Stimulated activated naive CD4-positive, alpha-beta T cell treated with Interleukin-2 at 50 U/mL for 16 hours (primary cell): ENCODE data around the gene CCDC91.
"Not testable (repeated sequence)": the region's sequence is repeated elsewhere in the genome, so short reads cannot be mapped to it uniquely, and the experiment has no call there.

ENCODE experiments used
- DNase-seq: peaks from one replicate; lab custom pipeline; 2025; lab: John Stamatoyannopoulos, UW

The CCDC91 gene

DNA sequence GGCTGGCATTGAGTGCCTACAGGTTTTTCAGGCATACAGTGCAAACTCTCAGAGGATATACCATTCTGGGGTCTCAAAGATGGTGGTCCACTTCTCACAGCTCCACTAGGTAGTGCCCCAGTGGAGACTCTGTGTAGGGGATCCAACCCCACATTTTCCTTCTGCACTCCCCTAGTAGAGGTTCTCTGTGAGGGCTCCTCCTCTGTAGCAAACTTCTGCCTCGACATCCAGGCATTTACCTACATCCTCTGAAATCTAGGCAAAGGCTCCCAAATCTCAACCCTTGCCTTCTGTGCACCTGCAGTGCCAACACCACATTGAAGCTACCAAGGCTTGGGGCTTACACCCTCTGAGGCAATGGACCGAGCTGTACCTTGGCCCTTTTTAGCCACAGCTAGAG lies 179.2 kb downstream of the CCDC91 start:
- DNase-seq: no peak

DNA sequence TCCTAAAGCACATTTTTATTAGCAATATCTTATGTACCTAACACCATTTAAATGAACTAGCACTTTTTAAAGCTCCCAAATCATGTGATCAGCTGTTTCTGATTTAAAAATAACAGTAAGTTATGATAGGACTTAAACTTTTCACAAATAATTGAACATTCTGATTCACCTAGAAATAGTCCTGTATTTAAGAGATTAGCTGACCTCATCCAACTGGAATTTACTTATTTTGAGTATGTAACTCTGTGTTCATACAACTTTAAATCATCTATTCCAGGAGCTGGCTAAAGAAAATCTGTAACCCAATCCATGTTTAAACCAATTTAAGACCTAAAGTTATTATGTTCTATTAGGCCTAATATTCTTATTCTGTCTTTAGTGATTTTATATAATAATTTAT lies 184.3 kb downstream of the CCDC91 start:
- DNase-seq: no peak

DNA sequence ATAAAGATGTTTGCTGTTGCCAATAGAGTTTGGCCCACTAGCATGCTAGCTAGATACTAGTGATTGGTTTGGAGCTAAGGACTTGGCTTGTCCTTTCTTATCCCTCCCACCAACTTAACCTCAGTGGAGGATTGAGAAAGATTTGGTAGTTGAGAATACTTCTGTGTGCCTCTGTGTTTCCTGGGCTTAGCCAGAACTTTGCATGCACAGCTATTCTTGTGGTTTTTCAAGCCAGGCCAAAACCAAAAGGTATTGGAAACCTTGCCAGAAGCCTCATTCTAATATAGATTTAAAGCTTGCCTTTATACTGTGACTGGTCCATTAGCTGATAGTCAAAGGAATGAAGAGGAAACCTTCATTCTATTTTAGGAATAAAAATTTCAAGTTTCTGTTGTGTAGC lies 188.5 kb downstream of the CCDC91 start:
- no peak for DNase-seq

DNA sequence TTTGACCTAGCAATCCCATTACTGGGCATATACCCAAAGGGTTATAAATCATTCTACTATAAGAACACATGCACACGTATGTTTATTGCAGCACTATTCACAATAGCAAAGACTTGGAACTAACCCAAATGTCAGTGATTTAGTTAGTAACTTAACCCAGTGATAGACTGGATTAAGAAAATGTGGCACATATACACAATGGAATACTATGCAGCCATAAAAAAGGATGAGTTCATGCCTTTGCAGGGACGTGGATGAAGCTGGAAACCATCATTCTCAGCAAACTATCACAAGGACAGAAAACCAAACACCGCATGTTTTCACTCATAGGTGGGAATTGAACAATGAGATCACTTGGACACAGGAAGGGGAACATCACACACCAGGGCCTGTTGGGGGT lies 189.5 kb downstream of the CCDC91 start:
- DNase-seq: not testable (repeated sequence)

DNA sequence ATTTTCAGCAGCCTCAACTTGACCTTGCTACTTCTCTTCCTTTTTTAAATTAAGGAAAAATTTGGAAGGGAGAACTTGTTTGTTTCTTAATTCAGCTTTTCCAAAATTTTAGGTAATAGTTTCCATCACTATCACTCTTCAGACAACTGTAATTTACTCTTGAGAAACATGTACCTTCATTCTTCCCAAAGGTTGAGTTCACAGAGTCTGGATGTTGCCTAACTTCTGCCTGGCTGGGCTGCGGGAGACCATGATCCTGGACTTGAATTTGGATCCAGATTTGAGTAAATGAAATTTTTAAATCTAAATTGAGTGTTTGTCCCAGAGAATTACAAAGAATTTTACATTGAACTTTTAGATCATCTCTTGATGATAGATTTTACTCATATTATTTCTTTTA lies 193.1 kb downstream of the CCDC91 start:
- no peak for DNase-seq

DNA sequence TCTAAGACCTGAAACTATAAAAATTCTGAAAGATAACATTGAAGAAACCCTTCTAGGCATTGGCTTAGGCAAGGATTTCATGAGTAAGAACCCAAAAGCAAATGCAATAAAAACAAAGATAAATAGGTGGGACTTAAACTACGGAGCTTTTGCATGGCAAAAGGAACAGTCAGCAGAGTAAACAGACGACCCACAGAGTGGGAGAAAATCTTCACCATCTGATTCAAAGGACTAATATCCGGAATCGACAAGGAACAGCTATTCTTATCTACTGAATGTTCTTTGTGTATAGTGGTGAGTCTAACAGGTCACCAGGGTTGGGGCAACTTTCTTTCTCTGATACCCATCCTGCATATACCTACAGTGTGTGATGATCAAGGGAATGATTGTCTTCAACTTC lies 198.6 kb downstream of the CCDC91 start:
- DNase-seq: no peak

DNA sequence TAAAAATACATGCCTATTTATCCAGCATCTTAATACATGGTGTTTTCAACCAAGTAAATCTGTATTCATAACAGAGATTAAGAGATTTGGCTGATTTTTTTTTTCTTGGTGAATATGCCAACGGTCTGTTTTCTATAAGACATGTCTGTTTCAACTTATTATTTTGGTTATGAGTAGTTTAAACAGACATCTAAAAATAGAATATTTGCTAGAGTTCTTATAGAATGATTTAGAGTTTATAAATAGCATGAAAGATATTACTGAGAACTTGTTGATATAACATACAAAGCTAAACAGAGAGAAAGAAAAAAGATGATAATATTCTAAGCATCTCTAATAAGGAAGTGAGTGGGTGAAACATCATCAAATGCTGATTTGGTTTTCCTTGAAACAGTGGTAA lies 199.9 kb downstream of the CCDC91 start:
- no peak for DNase-seq

DNA sequence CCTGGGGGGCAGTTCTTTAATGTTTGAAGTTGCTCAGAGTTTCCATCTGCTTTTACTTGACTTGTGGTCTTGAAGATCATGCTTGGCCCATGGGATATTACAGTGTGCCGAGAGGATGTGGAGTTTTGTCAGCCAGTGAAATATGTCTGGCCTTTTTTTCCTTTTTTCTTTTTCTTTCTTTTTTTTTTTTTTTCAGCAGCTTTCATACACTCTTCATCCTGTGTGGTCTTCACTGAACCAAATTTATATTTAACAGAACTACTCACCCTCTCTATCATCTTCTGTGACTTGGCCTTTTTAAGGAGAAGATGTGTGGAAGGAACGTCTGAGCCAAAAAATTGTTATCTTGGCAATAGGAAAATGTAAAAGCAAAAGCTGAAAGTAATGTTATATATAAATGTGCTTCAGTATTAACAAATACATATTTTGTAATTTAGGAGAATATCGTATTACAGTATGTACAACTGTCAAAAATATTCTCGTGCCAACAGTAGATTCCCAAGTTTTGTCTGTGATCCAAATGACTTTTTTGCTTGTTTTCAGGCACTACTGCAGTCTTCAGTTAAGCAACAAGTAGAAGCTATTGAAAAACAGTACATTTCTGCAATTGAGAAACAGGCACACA lies 200.6 kb downstream of the CCDC91 start:
- DNase-seq: no peak

DNA sequence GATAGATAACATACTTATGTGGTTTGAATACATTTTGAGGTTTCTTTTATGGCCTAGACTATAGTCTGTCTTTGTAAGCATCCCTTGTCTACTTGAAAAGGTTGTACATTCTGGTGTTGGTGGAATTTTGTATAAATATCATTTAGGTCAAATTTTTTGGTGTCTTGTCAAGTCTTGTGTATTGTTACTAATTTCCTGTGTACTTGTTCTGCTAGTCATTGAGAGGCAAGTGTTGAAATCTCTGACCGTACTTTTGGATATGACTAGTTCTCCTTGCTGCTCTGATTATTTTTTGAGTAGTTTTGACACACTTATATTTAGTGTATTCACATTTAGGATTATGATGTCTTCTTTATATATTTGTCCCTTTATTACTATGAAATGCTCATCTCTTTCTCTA lies 219.6 kb downstream of the CCDC91 start:
- DNase-seq: no peak

DNA sequence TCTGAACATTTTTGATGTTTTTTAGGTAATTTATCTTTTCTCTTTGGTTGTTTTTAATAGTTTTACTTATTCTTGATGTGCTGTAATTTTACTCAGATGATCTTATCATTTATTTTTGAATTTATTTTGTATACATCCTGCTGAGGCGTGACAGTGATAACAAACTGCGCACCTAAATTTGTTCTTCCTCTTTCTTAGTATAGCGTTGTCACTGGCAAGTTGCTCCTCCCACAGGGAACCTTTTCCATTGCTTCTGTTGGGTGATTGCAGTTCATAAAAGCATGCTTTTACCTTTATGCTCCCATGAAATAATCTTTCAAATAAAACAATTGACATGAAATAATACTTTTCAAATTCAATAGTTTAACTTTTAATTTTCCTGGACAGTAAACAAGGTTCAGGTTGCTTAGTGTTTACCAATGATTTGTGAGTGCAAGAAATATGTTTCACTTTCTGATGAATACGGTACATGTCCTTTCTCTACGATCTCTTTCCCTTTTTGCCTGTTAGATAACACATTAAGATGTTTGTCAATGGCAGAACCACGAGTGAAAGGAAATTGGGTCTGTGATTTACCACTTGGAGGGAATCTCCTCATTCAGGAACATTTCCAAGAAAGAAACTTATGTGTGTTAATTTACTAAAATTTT lies 223.3 kb downstream of the CCDC91 start:
- DNase-seq: no peak

DNA sequence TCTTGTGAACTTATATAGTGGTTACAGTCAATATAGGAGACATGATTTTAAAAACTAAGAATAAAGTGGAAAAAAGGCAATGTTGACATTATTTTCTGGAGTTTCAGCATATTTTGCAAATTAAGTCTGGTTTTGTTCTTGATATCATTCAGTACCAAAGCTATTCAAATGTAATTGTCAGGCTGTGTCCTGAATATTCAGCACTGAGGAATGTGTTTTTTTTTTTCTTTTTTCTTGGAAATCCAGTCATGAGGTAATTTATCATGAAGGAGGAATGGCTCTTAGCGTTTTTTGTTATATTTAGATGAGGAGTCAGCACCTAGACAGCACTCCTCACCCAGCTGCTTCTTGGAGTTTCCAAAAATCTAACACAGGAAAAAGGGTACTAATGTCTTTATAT lies 225.5 kb downstream of the CCDC91 start:
- DNase-seq: no peak

DNA sequence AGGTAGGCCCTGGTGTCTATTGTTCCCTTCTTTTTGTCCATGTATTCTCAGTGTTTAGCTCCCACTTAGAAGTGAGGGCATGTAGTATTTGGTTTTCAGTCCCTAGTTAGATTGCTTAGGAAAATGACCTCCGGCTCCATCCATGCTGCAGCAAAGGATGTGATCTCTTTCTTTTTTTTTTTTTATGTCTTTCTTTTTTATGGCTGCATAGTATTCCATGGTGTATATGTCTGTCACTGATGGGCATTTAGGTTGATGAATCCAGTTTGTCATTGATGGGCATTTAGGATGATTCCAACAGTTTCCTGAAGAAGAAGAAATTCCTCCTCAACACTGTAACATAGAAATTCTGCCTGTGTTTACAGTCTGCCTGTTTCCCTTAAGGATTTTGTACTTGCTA lies 231.1 kb downstream of the CCDC91 start:
- DNase-seq: no peak

DNA sequence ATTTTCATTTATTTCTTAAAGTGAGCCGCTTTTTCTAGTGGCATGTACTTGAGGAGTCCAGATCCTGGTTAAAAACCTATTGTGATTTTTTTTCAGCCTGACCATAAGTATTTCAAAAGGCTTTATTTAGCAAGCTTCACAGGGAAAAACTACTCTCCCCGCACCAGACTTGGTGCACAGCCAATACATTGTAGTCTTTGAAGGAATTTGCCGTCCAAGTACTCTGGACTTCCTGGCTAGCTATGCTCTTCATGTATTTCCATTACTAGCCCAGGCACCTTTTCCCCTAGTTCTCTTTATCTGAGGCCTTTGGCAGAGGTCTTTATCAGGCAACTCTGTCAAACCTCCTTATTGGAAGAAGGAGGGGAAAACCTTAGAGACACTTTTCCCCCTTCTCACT lies 234.7 kb downstream of the CCDC91 start:
- DNase-seq: no peak

DNA sequence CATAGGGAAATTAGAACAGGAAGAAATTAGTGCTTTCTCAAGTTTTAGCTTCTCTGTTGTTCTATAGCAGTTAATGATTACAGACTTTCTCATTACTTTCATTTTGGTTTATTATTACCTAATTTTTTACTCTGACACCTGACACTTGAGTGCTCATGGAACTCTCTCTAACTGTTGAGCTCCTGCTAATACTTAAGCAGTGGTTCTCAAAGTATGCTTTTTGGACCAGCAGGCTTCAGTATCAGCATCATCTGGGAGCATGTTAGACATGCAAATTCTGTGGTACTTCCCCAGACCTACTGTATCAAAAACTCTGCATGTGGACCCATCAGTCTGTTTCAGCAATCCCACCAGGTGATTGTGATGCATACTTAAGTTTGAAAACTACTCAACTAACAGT lies 235.3 kb downstream of the CCDC91 start:
- DNase-seq: no peak

DNA sequence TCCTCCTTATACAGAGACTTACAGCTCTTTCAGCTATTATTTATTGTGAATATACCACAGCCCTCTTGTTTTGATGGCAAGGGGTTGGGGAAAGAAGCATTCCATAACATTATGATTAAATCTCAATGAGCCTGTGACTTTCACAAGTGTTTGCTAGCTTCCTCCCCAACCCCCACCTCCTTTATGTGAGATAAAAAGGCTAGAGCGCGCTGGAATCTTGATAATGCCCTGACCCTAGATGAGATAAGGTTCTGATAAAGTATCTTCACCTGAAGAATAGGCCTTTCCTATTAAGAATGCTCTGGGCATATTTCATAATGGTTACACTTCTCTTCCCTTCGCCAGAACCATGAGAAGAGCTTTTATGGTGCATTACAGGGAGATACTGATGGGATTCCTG lies 236.8 kb downstream of the CCDC91 start:
- DNase-seq: no peak

DNA sequence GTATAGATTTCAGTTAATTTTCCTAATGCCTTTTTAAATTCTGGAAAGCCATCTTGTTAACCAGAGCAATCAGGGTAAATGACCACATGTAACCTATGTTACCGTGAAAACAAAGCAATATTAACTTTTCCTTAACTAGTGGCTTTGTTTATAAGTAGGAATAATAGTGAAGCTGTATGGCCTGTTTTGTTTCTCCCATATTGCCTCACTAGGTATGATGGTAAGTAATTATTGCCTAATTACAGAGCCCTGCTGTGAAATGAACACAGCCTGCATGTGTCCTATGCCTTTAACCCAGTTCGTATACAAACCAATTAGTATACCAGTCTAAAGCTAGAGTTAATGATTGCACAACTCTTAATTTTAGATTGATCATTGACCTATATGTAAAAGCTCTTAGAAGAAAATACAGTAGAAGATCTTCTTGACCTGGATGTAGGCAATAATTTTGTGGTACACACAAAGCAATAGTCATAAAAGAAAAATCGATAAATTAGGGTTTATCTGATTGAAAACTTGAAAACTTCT lies 249.9 kb downstream of the CCDC91 start:
- DNase-seq: no peak

DNA sequence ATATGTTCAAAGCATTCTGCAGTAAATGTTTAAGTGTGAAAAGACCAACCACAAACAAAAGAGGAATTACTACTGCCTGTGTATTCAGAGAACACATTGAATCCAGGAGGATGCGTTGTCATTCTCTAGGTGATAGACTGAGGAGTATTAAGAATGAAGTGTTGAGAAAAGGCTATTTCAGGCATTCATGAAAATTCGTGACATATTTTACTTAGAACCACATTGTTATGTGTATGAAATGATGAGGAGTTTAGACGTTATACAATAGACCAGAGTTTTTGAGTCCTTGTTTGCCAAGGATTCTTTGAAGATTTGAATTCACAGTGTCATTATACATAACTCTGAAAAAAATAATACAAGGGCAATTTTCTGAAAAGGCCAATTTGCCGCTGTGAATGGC lies 251.8 kb downstream of the CCDC91 start:
- DNase-seq: no peak

DNA sequence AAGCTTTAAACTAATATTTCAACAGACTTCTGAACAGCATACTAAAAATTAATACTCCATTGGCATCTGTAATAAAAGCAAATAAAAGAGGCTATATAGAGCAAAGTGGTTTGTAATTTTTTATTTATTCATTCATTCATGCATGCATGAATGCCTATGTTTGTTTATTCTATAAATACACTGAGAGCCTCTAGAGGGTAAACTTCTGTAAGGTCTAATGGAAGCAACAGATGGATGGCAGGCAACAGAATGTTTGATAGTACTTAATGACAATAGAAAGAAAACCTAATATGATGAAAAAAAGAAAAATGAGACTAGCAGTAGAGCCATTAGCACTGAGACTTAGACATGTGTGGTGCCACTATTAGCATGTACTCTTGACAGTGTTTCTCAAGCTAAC lies 253.1 kb downstream of the CCDC91 start:
- no peak for DNase-seq

DNA sequence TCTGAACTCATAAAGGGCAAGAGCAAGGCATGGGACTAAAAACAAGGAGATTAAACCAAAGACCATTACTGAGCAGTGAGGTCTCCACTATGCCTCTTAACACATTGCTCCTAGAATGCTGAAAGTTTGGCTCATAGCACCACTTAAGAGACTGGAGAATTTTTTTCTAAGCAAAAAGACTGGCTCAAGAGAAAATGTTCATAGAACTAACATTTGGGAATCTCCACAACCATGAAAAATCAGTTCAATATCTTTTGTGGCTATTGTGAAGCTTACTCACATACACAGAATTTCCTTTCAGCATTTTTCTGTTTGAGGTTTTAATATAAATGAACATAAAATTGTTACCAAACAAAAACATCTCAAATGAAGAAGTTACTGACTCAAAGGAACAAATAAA lies 255.8 kb downstream of the CCDC91 start:
- DNase-seq: no peak

DNA sequence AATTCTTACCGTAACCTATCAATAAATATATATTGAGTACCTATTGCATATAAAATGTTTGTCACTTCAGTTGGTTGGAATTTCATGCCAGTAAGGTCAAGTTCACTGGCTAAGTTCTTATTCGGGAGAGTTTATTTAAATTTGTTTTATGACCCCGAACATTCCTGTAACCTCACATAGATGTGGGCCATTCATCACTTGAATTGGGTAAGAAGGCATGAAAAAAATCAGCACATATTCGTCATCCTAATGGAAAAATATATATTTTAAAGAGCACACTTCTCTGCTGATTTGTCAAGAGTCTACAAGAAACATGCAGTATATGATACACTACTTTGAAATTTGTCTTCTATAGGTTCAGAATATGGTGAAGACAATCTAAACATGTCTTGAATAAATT lies 263.4 kb downstream of the CCDC91 start:
- no peak for DNase-seq

DNA sequence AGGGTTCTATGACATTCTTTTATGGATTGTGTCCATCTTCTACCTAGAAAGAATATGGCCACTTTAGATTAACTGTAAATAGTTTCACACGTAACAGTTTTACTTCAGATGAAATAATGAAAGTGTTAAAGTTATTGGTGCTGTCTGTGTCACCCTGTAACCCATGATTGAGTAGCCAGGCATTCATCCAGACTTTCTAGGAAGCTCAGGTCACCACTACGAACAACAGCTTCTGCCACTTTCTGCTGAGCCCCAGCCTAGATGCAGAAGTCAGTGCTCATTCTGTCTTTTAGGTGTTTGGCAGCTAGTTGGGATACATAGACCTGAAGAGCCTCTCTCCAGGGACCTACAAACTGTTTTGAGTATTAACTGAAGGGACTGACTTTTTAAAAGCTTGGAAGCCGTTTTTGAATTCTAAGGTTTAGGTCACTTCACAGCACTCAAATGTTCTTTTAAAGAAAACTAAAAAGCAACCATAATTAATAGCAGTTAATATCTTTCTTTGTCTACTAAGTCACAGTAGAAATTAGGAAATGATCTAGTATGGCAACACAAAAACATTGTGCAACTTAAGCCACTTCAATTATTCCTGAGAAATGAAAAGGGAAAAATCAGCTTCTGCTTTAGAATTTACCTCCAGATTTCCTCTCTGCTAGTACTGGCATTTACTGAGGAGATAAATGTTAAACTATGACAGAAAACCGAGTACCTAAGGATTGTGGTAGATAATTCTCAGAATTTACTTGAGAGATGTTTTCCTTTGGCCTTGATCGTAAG lies 266.9 kb downstream of the CCDC91 start:
- no peak for DNase-seq

DNA sequence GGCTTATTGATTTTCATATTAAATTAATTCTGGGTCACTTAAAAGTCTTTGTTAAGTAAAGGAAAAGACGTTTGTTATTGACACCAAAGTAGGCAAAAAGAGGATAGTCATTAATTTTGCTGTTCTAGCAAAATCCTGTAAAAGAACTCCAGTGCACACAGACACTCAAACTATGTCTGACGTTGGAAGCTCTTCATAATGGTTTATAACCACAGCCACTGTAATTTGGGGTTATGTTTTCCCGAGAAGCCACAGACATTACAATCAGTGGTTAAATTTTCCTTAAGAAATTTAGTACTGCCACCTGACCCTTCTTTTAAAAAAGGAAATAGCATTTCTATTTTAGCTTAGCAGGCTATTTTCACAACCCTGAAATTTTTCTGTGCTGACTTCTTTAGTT lies 267.5 kb downstream of the CCDC91 start:
- no peak for DNase-seq

DNA sequence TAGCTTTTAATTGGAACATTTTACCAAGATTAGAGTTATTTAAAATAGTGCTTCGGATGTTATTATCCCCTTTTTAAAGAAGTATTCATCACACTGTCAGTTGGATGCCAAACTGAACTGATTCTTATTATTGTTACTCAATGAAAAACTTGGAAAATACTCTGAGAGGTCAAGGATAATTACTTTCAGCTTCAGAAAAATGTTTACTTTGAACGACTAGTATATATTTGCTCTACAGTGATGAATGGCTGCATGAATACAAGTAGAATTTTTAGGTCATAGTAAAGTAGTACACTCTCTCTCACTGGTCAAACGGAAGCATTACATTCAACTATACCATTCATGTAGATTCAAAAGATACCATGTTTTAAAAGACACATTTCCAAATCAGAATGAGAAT lies 269.2 kb downstream of the CCDC91 start:
- no peak for DNase-seq
